Measurements from ENCODE around the gene HSD17B8.

HSD17B8 gene

DNA sequence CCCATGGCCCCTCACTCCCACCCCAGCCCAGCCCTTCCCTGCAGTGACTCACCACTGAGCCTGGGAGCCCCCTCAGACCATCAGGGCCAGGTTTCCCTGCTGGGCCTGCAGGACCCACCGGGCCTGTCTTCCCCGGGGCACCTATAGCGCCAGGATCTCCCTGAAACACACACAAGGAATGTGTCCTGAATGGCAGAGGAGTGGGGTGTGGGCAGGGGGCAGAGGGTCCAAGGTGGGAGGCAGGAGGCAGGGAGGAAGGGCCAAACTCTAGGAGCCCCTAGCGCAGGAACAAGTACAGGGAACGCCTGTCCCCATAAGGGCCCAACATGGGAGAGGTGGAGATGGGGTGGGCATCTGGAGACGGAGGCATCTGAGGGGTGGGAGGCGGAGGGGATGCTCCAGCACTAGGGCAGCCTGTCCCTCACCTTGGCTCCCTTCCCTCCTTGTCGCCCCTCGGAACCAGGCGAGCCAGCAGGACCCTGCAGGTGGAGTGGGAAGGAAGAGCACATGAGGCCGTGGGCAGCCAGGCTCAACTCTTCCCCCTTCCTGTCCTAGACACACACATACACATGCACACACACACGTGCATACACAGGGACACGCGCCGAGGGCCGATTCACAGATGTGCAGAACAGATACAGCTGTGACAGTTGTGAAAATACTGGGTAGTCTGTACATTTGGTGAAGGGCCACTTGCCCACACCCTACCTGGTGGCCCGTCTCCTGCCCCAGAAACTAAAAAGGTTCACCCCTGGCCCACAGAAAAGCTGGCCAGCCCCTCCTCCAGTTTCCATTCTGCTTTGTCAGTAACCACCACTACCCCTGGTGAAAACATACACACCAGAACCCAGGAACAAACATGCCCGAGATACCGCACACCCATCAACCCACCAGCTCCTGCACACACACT is 36.8 kb upstream of the HSD17B8 start:
- TF ChIP-seq, protein P1, sequence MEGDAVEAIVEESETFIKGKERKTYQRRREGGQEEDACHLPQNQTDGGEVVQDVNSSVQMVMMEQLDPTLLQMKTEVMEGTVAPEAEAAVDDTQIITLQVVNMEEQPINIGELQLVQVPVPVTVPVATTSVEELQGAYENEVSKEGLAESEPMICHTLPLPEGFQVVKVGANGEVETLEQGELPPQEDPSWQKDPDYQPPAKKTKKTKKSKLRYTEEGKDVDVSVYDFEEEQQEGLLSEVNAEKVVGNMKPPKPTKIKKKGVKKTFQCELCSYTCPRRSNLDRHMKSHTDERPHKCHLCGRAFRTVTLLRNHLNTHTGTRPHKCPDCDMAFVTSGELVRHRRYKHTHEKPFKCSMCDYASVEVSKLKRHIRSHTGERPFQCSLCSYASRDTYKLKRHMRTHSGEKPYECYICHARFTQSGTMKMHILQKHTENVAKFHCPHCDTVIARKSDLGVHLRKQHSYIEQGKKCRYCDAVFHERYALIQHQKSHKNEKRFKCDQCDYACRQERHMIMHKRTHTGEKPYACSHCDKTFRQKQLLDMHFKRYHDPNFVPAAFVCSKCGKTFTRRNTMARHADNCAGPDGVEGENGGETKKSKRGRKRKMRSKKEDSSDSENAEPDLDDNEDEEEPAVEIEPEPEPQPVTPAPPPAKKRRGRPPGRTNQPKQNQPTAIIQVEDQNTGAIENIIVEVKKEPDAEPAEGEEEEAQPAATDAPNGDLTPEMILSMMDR (IDR thresholded peaks at IDR 0.05; ENCODE audit: extremely low read depth, insufficient read depth, missing control alignments): no peak
- no peak for DNase-seq (ENCODE audit: low spot score)
- in situ Hi-C loops (cut with MboI; ENCODE audit: low pct_unique_long_range_greater_than_20kb, low sequenced_read_pairs, unreplicated experiment): no loop called here

DNA sequence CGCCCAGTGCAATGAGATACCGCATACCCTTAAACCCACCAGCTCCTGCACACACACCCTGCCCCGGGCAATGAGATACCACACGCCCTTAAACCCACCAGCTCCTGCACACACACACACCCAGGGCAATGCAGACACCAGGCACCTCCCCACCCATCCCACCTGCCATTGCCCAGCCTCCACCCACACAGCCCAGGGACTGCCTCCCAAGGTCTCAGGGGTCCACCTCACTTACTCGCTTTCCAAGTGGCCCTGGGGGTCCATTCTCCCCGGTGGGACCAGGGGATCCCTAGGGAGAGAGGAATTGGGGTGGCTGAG is 36.2 kb upstream of the HSD17B8 start:
- TF ChIP-seq, protein P1 (IDR thresholded peaks at IDR 0.05; ENCODE audit: extremely low read depth, insufficient read depth, missing control alignments): no peak
- no peak for DNase-seq (ENCODE audit: low spot score)
- in situ Hi-C loops (cut with MboI; ENCODE audit: low pct_unique_long_range_greater_than_20kb, low sequenced_read_pairs, unreplicated experiment): no loop called here

DNA sequence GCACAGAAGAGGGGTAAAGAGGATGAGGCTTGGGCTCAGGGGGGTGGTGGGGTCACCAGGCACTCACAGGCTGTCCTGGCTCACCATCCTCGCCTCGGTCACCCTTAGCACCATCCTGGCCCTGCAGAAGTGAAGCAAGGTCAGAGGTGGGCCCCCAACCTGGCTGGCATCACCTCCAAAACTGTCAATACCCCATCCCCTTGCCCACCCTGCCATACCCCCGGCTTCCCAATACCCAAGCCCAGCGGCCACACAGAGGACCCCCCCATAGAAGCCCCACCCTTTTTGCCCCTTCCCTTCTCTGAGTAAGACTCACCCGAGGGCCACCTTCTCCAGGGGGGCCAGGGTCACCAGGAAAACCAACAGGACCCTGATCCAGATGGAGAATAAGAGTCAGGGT is 35.8 kb upstream of the HSD17B8 start:
- in situ Hi-C loops (cut with MboI; ENCODE audit: low pct_unique_long_range_greater_than_20kb, low sequenced_read_pairs, unreplicated experiment): no loop called here
- no peak for DNase-seq (ENCODE audit: low spot score)
- TF ChIP-seq, protein P1 (IDR thresholded peaks at IDR 0.05; ENCODE audit: extremely low read depth, insufficient read depth, missing control alignments): no peak

DNA sequence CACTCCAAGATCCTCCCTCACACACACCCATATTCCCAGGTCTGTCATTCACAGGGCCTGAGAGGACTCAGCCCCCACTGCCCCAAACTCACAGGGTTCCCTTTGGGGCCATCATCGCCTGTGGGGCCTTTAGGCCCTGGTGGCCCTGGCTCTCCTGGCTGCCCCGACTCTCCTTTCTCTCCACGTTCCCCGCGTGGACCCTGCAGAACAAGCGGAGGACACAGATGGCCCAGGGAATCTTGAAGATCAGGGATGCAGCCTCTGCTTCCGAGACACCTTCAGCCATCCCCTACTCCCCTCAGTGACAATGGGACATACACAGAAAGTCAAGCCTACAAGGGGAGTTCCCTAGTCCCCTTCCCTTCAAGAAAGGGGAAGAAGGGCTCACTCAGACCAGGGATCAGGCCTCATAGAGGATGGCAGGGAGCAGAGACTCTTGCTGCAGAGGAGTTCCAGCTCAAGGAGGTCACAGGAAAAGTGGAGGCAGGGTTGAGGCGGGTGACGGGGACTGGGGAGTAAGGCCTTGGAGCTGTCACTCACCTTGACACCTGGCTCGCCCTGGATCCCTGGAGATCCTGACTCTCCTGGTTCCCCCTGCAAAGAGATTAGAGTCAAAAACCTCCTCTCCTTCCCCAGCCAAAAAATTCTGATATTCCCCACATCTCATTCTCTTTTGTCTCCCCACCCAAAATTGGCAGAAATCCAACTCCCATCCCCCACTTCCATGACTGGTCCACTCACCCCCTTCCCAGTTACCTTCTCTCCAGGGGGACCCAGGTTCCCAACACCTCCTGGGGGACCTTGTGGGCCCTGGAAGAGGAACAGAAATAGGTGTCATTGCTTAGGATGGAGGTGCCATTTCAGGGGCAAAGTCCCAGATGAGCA is 34.9 kb upstream of the HSD17B8 start:
- no peak for DNase-seq (ENCODE audit: low spot score)
- in situ Hi-C loops (cut with MboI; ENCODE audit: low pct_unique_long_range_greater_than_20kb, low sequenced_read_pairs, unreplicated experiment): no loop called here
- TF ChIP-seq, protein P1 (IDR thresholded peaks at IDR 0.05; ENCODE audit: extremely low read depth, insufficient read depth, missing control alignments): no peak

DNA sequence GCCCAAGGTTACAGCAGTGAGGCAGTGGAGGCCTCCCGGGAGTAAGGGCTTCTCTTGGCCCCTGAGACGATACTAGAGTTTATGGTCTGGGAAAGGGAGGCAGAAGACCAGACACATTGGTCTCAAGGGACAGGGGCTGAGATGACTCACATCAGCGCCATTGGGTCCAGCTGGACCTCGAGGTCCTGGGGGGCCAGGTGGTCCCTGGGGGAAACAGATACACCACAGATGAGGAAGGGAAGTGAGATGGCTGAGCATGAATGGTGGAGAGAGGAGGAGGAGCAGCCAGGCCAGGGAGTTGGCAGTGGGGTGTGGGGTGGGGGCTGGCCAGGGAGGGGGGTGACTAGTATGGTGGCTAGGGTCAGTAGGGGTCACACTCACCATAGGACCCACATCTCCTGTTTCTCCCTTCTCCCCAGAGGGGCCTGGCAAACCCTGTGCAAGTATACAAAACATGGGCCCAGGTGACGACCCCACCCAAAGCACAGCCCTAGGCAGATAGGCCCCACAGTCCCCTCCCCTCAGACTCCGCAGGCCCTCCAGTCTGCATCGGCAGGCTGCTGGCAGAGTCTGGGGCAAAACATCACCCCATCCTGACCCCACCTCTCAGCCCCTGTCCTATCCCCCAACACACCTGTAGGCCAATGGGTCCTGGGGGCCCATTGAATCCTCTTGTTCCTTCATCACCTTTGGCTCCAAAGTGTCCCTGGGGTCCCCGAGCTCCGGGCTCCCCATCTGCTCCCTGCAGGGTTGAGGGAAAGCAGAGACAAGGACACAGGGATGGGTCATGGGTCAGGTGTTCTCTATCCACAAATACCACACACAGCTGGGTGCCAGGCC is 34.1 kb upstream of the HSD17B8 start:
- DNase-seq (ENCODE audit: low spot score): no peak
- TF ChIP-seq, protein P1 (IDR thresholded peaks at IDR 0.05; ENCODE audit: extremely low read depth, insufficient read depth, missing control alignments): no peak
- in situ Hi-C loops (cut with MboI; ENCODE audit: low pct_unique_long_range_greater_than_20kb, low sequenced_read_pairs, unreplicated experiment): no loop called here

All from GM13977 (cell line).